PFSK-1 (cell line): ENCODE results near the gene SUN2.

Experiments
- POLR2AphosphoS5 ChIP-seq: IDR thresholded peaks from 2 replicates; pipeline ENCODE4 v1.6.1; 2012; ENCODE audit warnings: low read depth, mild to moderate bottlenecking, control low read depth, low read length, moderate library complexity
- TAF1 ChIP-seq: IDR thresholded peaks from 2 replicates; pipeline ENCODE4 v1.6.1; 2012; ENCODE audit warnings: low read length, control low read depth, borderline replicate concordance; ENCODE audit not compliant: insufficient read depth
- TF ChIP-seq, protein P1 (sequence below), 2 experiments: IDR thresholded peaks; 2 replicates each; pipeline versions ENCODE4 v1.6.1 to v1.8.0; 2011 to 2012; ENCODE audit warnings: low read depth in 2 of 2, low read length in 2 of 2, control low read depth in 1 of 2, inconsistent platforms in 1 of 2, mild to moderate bottlenecking in 1 of 2, moderate library complexity in 1 of 2; ENCODE audit not compliant: insufficient read depth in 1 of 2

DNA sequence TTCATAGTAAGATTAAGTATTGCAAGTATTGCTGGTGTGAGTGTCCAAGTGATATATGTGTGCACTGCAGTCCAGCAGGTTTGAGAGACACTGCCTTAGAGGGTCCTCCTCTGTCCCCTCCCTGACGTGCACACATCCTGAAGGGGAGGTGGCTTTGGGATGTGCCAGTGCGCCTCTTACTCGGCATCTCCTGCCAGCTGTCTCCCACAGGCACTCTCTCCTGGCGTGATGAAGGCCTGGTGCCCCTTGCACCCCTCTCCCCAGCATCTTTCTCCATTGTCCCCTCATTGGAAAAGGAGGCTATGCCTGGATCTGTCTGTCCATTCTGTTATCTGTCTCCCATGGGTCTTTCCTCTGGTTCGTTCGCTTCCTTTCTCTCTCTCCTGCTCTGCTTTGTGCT, 25.9 kb downstream of the SUN2 start:
- TF ChIP-seq, protein P1, sequence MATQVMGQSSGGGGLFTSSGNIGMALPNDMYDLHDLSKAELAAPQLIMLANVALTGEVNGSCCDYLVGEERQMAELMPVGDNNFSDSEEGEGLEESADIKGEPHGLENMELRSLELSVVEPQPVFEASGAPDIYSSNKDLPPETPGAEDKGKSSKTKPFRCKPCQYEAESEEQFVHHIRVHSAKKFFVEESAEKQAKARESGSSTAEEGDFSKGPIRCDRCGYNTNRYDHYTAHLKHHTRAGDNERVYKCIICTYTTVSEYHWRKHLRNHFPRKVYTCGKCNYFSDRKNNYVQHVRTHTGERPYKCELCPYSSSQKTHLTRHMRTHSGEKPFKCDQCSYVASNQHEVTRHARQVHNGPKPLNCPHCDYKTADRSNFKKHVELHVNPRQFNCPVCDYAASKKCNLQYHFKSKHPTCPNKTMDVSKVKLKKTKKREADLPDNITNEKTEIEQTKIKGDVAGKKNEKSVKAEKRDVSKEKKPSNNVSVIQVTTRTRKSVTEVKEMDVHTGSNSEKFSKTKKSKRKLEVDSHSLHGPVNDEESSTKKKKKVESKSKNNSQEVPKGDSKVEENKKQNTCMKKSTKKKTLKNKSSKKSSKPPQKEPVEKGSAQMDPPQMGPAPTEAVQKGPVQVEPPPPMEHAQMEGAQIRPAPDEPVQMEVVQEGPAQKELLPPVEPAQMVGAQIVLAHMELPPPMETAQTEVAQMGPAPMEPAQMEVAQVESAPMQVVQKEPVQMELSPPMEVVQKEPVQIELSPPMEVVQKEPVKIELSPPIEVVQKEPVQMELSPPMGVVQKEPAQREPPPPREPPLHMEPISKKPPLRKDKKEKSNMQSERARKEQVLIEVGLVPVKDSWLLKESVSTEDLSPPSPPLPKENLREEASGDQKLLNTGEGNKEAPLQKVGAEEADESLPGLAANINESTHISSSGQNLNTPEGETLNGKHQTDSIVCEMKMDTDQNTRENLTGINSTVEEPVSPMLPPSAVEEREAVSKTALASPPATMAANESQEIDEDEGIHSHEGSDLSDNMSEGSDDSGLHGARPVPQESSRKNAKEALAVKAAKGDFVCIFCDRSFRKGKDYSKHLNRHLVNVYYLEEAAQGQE (IDR thresholded peaks at IDR 0.05; ENCODE audit: insufficient read depth in 1 of 2, low read depth in 2 of 2, low read length in 2 of 2) = no peak
- TF ChIP-seq POLR2AphosphoS5 (no peak), TAF1 (no peak)
